Stimulated activated naive B cell treated with anti-CD40 and anti-IgM and Interleukin-4, amounts not matched to agents 10 μg/mL and 1 μg/mL and 100 μg/mL, for 72 hours (primary cell): ENCODE results near the gene TMPRSS5.
"Not testable (repeated sequence)": the region's sequence is repeated elsewhere in the genome, so short reads cannot be mapped to it uniquely, and the experiment has no call there.

Source experiments
- ATAC-seq, 2 donors: fragments of 150-1000 bp; cut with Tn5 transposase; replicated peaks; 2 replicates each; pipeline ENCODE4 v1.10.0; 2021; ENCODE audit warnings: moderate library complexity in 1 of 2
- DNase-seq: peaks from one replicate; pipeline ENCODE4 v3.0.0; 2021
- H3K27ac Mint-ChIP-seq: one replicate; pipeline ENCODE4 v1.8.0; 2022; ENCODE audit warnings: mild to moderate bottlenecking, mixed read lengths
- H3K27me3 Mint-ChIP-seq, 2 donors: one replicate each; pipeline ENCODE4 v1.8.0; 2022; ENCODE audit warnings: mixed read lengths in 2 of 2
- H3K36me3 Mint-ChIP-seq, 2 donors: one replicate each; pipeline ENCODE4 v1.8.0; 2022; ENCODE audit warnings: mixed read lengths in 2 of 2, mild to moderate bottlenecking in 1 of 2
- H3K4me1 Mint-ChIP-seq, 2 donors: one replicate each; pipeline ENCODE4 v1.8.0; 2022; ENCODE audit warnings: mixed read lengths in 2 of 2, mild to moderate bottlenecking in 1 of 2
- H3K4me3 Mint-ChIP-seq, 2 donors: one replicate each; pipeline ENCODE4 v1.8.0; 2022; ENCODE audit warnings: mild to moderate bottlenecking in 2 of 2, mixed read lengths in 2 of 2, moderate library complexity in 1 of 2
- H3K9me3 Mint-ChIP-seq, 2 donors: one replicate each; pipeline ENCODE4 v1.8.0; 2022; ENCODE audit warnings: mixed read lengths in 2 of 2, mild to moderate bottlenecking in 1 of 2

The TMPRSS5 gene

GRCh38 chr11:113689768-113690618 lies 16.1 kb downstream of the TMPRSS5 start:
- peaks cover 1 to 7% of the 10 kb centered on the region in 2 donors for H3K36me3 Mint-ChIP-seq
- no peaks in the 10 kb centered on the region for H3K9me3 Mint-ChIP-seq
- DNase-seq (no peak), ATAC-seq (no peak)
- no peaks in the 10 kb centered on the region for H3K27me3 Mint-ChIP-seq
- H3K27ac Mint-ChIP-seq, result peak overlapping the region; percentile 27
- peaks cover 4 to 9% of the 10 kb centered on the region in 2 donors for H3K4me1 Mint-ChIP-seq
- no peak overlapping the region for H3K4me3 Mint-ChIP-seq

DNA sequence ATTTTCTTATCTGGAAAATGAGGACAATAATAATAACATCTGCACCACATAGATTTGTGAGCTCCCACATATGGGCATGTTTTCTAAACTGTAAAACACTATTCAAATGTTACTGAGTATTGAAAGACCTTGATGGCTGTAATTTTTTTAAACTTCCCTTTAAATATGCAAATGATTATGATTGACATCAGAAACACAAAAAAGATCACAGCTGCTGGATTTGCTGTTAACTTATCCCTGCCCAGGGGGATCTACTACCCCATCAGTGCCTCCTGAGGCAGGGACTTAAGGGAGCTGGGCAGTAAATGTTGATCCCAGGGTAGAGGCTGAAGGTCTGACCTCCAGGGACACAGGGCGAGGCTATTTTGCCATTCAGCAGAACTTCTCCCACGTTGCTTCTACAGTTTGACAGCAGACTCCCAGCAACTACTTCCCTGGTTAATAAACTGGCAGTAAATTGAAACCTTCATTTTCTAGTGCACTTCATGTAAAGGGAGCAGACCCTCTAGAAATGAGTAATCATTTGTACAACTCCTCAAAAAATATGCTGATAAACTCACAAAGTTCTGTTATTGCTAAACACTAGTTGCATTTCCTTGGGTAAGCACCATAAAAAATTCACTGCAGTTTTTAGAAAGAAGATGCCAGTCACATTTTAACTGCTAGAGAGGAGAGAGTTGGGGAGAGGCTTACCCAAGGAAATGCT lies 20.3 kb downstream of the TMPRSS5 start:
- H3K36me3 Mint-ChIP-seq, result no peaks in the 10 kb centered on the region
- no peak for DNase-seq
- H3K4me1 Mint-ChIP-seq, result peaks cover 4 to 9% of the 10 kb centered on the region in 2 donors
- ATAC-seq, result peak in 1 of 2 donors; percentile 46
- peak overlapping the region; percentile 20 for H3K27ac Mint-ChIP-seq
- no peaks in the 10 kb centered on the region for H3K9me3 Mint-ChIP-seq
- H3K27me3 Mint-ChIP-seq, result no peaks in the 10 kb centered on the region
- no peak overlapping the region for H3K4me3 Mint-ChIP-seq

- Mint-ChIP-seq H3K27me3 (peaks cover 0 to under 1% of the 10 kb centered on the region in 2 donors), H3K36me3 (no peaks in the 10 kb centered on the region), H3K4me3 (no peak overlapping the region), H3K4me1 (peaks cover 4 to 9% of the 10 kb centered on the region in 2 donors), H3K27ac (no peak overlapping the region), H3K9me3 (no peaks in the 10 kb centered on the region)
- ATAC-seq (no peak), DNase-seq (no peak)
These were observed 21.6 kb downstream of the TMPRSS5 start for GRCh38 chr11:113684496-113684895.

- H3K4me3 Mint-ChIP-seq, result no peak overlapping the region
- peaks cover 4 to 9% of the 10 kb centered on the region in 2 donors for H3K4me1 Mint-ChIP-seq
- DNase-seq, result no peak
- H3K9me3 Mint-ChIP-seq, result no peaks in the 10 kb centered on the region
- no peak overlapping the region for H3K27ac Mint-ChIP-seq
- H3K27me3 Mint-ChIP-seq, result peaks cover 0 to 4% of the 10 kb centered on the region in 2 donors
- H3K36me3 Mint-ChIP-seq, result no peaks in the 10 kb centered on the region
- no peak for ATAC-seq
These were observed 22.5 kb downstream of the TMPRSS5 start for GRCh38 chr11:113683481-113684046.

DNA sequence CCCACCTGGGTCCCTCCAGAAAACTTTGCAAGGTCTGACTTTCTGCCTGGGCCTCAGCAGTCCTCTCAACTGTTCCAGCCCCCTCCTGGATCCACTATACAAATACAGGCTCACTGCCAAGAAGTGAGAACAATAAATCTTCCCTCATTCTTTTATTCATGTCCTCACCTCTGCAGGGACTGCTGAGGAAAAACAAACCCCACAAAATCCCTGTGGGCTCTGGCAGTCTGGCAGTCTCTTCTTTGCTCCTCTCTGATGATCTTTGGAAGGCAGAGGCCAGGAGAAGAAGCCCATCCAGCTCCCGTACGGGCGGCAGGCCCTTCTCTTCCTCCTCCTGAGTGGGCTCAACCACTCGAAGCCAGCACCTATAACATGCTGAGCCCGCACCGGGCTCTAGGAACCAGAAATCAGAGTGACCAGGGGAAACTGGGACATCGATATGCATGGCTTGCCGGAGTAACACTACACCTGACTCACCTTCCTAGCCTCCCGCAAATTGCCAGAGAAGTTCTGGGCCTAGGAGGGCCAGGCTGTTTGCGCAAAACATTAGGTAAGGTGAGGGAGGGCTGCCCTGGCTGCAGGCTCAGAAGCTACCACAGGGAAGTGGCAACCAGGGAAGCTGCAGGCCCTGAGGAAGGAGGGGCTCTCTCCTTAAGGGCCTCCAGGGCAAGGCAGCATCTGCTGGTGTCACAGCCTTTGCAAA lies 24.2 kb downstream of the TMPRSS5 start:
- peaks cover 4 to 8% of the 10 kb centered on the region in 2 donors for H3K27me3 Mint-ChIP-seq
- H3K4me1 Mint-ChIP-seq, result peaks cover 4 to 9% of the 10 kb centered on the region in 2 donors
- ATAC-seq, result no peak
- no peaks in the 10 kb centered on the region for H3K9me3 Mint-ChIP-seq
- no peak overlapping the region for H3K27ac Mint-ChIP-seq
- no peak overlapping the region for H3K4me3 Mint-ChIP-seq
- no peak for DNase-seq
- H3K36me3 Mint-ChIP-seq, result no peaks in the 10 kb centered on the region

DNA sequence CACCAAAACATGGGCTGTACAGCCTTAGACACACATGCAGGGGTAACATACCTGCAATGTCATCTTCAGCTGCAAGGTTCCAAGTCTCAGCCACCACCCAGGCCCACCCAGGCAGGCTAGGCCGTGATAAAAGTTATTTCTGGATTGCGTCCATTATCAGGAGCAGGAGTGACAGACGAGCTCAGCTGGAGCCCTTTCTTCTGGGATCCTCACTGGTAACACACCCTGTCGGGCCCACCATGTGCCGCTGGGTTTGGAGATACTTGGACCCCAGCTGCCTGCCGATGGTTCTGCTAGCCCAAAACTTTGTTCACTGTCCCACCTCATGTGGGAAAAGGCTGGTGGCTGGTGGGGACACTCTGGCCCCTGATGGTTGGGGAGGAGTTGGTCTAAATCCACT lies 24.8 kb downstream of the TMPRSS5 start:
- no peak for DNase-seq
- Mint-ChIP-seq H3K4me3 (no peak overlapping the region), H3K4me1 (peaks cover 4 to 8% of the 10 kb centered on the region in 2 donors), H3K27ac (no peak overlapping the region), H3K27me3 (peaks cover 4 to 8% of the 10 kb centered on the region in 2 donors), H3K9me3 (no peaks in the 10 kb centered on the region), H3K36me3 (no peaks in the 10 kb centered on the region)
- ATAC-seq, result no peak

GRCh38 chr11:113677685-113678084 lies 28.4 kb downstream of the TMPRSS5 start:
- H3K27ac Mint-ChIP-seq, result no peak overlapping the region
- no peaks in the 10 kb centered on the region for H3K36me3 Mint-ChIP-seq
- H3K9me3 Mint-ChIP-seq, result no peaks in the 10 kb centered on the region
- H3K4me3 Mint-ChIP-seq, result no peak overlapping the region
- no peaks in the 10 kb centered on the region for H3K4me1 Mint-ChIP-seq
- peaks cover 4 to 13% of the 10 kb centered on the region in 2 donors for H3K27me3 Mint-ChIP-seq
- DNase-seq (no peak), ATAC-seq (no peak)

GRCh38 chr11:113675565-113675964 lies 30.5 kb downstream of the TMPRSS5 start:
- H3K4me1 Mint-ChIP-seq, result no peaks in the 10 kb centered on the region
- H3K4me3 Mint-ChIP-seq, result no peak overlapping the region
- ATAC-seq (no peak), DNase-seq (no peak)
- H3K27me3 Mint-ChIP-seq, result peaks cover 4 to 14% of the 10 kb centered on the region in 2 donors
- no peaks in the 10 kb centered on the region for H3K36me3 Mint-ChIP-seq
- no peak overlapping the region for H3K27ac Mint-ChIP-seq
- H3K9me3 Mint-ChIP-seq, result no peaks in the 10 kb centered on the region

GRCh38 chr11:113675003-113675561 lies 31.0 kb downstream of the TMPRSS5 start:
- Mint-ChIP-seq H3K4me1 (no peaks in the 10 kb centered on the region), H3K27ac (no peak overlapping the region), H3K4me3 (no peak overlapping the region), H3K27me3 (peaks cover 4 to 14% of the 10 kb centered on the region in 2 donors), H3K36me3 (no peaks in the 10 kb centered on the region), H3K9me3 (no peaks in the 10 kb centered on the region)
- ATAC-seq, result peak; percentile 83
- DNase-seq, result peak; percentile 22

GRCh38 chr11:113674397-113674685 lies 31.8 kb downstream of the TMPRSS5 start:
- no peak overlapping the region for H3K4me3 Mint-ChIP-seq
- no peaks in the 10 kb centered on the region for H3K9me3 Mint-ChIP-seq
- H3K36me3 Mint-ChIP-seq, result no peaks in the 10 kb centered on the region
- no peak overlapping the region for H3K27ac Mint-ChIP-seq
- ATAC-seq (no peak), DNase-seq (no peak)
- H3K4me1 Mint-ChIP-seq, result no peaks in the 10 kb centered on the region
- H3K27me3 Mint-ChIP-seq, result peaks cover 2 to 15% of the 10 kb centered on the region in 2 donors

DNA sequence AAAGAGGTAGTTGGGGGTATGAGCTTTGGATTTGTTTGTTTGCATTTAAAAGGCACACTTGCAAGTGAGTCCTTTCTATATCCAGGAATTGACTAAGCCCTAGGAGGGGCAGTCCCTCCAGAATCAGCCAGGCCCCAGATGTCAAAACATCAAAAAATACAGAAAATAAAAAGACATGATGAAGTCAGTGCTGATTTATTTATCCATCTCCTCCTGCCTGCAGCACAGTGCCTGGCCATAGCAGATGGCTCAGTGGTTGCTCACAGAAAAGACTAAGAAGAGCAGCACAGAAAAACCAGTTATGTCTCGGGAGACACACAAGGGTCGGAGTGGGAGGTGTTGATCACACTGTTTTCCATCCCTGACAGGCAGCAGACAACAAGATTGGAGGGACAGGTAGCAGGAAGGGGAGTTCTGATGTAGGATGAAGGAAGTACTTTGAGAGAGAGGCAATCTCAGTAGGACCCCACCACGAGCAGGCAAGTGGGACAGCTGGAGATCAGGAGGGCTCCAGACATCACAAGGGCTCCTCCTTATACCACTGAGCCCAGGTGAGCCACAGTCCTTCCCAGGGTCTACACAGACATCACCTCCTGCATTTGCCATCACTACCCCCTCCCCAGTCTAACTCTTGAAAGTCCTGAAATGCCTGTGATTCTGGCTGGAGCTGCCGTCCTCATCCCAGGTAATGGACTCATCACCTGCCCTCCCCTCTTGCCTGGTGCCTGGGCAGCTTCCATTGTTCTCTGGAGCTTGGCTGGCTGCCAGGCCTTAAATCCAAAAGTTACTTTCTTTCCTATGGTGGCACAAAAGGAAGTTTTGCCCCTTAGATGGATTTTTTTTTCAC lies 32.3 kb downstream of the TMPRSS5 start:
- ATAC-seq, result no peak
- Mint-ChIP-seq H3K9me3 (no peaks in the 10 kb centered on the region), H3K4me1 (no peaks in the 10 kb centered on the region), H3K4me3 (no peak overlapping the region), H3K27me3 (peaks cover 0 to 20% of the 10 kb centered on the region in 2 donors), H3K36me3 (no peaks in the 10 kb centered on the region), H3K27ac (no peak overlapping the region)
- DNase-seq, result no peak

- not testable (repeated sequence) for DNase-seq, H3K4me1 Mint-ChIP-seq, H3K9me3 Mint-ChIP-seq, ATAC-seq, H3K4me3 Mint-ChIP-seq, H3K36me3 Mint-ChIP-seq, H3K27ac Mint-ChIP-seq
- peaks cover 0 to 15% of the 10 kb centered on the region in 2 donors for H3K27me3 Mint-ChIP-seq
These were observed 34.2 kb downstream of the TMPRSS5 start for GRCh38 chr11:113671914-113672313.

GRCh38 chr11:113670831-113671215 lies 35.3 kb downstream of the TMPRSS5 start:
- no peaks in the 10 kb centered on the region for H3K4me1 Mint-ChIP-seq
- peaks cover 7 to 8% of the 10 kb centered on the region in 2 donors for H3K9me3 Mint-ChIP-seq
- ATAC-seq, result no peak
- no peak overlapping the region for H3K27ac Mint-ChIP-seq
- peaks cover 0 to 15% of the 10 kb centered on the region in 2 donors for H3K27me3 Mint-ChIP-seq
- H3K4me3 Mint-ChIP-seq, result no peak overlapping the region
- DNase-seq, result no peak
- H3K36me3 Mint-ChIP-seq, result no peaks in the 10 kb centered on the region
